NT2/D1 (cell line): ENCODE measurements around the gene GLUD2.

ENCODE experiments used
- SUZ12 ChIP-seq: IDR thresholded peaks from 2 replicates; pipeline ENCODE4 v1.6.1; 2011; ENCODE audit not compliant: insufficient read length, insufficient read depth; ENCODE audit errors: extremely low read depth
- YY1 ChIP-seq: IDR thresholded peaks from 2 replicates; pipeline ENCODE4 v1.6.1; 2011; ENCODE audit not compliant: insufficient read length, insufficient read depth
- ZNF274 ChIP-seq: IDR thresholded peaks from 2 replicates; pipeline ENCODE4 v1.6.1; 2011; ENCODE audit warnings: mild to moderate bottlenecking, low read depth, low read length

DNA sequence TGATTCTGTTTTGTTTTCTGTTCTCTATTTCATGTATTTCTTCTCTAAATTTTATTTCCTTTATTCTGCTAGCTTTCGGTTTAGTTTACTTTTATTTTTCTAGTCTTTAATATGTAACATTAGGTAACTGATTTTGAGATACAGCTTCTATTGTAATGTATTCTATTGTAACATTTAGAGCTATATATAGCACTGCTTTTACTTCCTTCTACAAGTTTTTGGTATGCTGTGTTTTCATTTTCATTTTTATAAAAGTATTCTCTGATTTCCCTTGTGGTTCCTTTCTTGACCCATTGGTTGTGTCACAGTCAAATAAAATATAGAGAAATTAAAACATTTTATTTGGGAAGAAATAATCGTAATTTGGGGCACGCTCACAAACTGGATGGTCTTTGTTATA, 48.0 kb upstream of the GLUD2 start:
- TF ChIP-seq YY1 (no peak), ZNF274 (no peak), SUZ12 (no peak)
